ENCODE data around the gene ZNF385B.

ZNF385B gene

DNA sequence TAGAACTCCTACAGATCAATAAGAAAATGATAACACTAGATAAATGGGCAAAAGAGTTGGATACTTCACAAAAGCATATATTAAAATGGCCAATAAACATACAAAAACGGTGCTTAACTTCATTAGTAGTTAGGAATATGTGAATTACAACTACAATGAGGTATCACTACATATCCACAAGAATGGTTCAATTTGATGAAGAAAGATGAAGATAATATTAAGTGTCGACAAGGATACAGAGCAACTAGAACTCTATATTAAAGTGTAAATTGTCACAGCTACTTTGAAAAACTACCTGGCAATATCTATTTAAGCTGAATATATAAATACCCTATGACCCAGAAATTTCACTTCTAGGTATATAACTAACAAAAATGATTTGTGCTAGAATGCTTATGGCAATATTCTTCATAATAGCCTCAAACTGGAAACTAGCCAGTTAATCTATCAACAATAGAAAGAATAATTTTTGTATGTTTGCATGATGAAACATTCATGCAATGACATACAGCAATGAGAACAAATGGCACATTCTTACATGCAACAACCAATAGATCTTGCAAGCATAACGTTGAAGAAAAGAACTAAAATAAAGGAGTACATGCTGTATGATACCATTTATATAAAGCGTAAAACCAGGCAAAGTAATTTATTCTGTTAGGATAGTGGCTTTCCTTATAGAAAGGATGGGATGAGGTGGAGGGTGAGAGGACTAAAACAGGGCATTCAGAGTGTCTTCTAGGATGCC is 306.6 kb downstream of the ZNF385B start:
- no peak overlapping the region for H3K4me3 ChIP-seq (ENCODE audit: low read depth, low read length)
- TF ChIP-seq, protein P1, sequence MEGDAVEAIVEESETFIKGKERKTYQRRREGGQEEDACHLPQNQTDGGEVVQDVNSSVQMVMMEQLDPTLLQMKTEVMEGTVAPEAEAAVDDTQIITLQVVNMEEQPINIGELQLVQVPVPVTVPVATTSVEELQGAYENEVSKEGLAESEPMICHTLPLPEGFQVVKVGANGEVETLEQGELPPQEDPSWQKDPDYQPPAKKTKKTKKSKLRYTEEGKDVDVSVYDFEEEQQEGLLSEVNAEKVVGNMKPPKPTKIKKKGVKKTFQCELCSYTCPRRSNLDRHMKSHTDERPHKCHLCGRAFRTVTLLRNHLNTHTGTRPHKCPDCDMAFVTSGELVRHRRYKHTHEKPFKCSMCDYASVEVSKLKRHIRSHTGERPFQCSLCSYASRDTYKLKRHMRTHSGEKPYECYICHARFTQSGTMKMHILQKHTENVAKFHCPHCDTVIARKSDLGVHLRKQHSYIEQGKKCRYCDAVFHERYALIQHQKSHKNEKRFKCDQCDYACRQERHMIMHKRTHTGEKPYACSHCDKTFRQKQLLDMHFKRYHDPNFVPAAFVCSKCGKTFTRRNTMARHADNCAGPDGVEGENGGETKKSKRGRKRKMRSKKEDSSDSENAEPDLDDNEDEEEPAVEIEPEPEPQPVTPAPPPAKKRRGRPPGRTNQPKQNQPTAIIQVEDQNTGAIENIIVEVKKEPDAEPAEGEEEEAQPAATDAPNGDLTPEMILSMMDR (IDR thresholded peaks at IDR 0.05; ENCODE audit: low read depth, low read length, missing control alignments) = no peak
- in situ Hi-C loops (cut with HindIII; ENCODE audit: low sequenced_read_pairs) = no loop called here
- no peak for DNase-seq (ENCODE audit: low read depth)

DNA sequence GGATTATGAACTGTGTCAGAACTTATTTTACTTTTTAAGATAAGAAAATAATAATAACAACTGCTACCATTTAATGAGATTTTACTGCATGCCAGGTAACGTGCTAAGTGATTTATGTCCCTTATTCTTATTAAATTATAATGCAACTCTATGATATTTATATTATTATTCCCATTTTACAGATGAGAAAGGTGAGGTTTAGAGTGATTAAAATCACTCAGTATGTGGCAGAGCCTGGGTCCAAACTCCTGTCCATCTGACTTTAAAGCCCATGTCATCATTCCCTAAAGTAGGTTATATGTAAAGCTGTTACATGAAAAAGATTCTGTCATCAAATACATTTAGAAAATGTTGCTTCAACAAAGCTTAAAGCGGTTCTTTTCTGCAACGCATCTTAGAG is 308.0 kb downstream of the ZNF385B start:
- in situ Hi-C loops (cut with HindIII; ENCODE audit: low sequenced_read_pairs) = no loop called here
- no peak overlapping the region for H3K4me3 ChIP-seq (ENCODE audit: low read depth, low read length)
- TF ChIP-seq, protein P1 (IDR thresholded peaks at IDR 0.05; ENCODE audit: low read depth, low read length, missing control alignments) = no peak
- DNase-seq (ENCODE audit: low read depth) = no peak

DNA sequence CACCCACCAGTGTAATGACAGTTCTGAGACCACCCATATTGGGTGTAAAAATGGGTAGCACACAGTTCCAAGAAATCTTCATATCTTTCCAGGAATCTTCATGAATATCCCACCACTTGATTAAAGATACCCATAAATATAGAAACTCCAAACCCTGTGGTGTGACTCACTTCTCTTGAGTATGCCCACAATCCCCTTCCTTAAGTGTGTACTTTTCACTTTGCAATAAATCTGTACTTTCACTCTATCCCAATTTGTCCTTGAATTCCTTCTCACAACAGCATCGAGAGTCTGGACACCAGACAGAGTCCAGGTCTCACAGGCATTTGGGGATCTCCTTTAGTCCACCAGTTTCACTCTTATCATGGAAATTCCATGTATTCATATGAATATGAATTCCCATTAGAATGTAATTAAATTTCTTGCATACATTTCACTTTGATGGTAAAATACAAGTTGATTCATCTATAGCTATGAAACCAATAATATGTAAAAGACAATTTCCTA is 309.8 kb downstream of the ZNF385B start:
- no peak overlapping the region for H3K4me3 ChIP-seq (ENCODE audit: low read depth, low read length)
- in situ Hi-C loops (cut with HindIII; ENCODE audit: low sequenced_read_pairs) = no loop called here
- TF ChIP-seq, protein P1 (IDR thresholded peaks at IDR 0.05; ENCODE audit: low read depth, low read length, missing control alignments) = no peak
- DNase-seq (ENCODE audit: low read depth) = no peak

DNA sequence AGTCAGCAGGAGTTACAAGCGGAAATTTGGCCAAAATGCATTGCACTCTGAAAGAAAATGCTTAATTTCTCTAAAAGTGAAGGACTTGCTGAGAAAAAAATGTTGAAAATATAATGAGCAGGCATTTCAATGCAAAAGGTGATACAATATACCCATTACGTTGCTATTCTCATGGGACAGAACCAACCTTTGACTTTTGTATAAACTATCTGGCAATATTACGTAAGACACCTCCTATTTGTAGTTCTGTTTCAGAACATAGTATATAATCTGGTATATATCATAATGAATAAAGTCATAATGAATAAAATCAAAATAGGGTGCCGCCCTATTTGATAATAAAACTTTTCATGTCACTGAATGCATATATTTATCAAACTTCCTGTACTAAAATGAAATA is 310.6 kb downstream of the ZNF385B start:
- DNase-seq (ENCODE audit: low read depth) = no peak

DNA sequence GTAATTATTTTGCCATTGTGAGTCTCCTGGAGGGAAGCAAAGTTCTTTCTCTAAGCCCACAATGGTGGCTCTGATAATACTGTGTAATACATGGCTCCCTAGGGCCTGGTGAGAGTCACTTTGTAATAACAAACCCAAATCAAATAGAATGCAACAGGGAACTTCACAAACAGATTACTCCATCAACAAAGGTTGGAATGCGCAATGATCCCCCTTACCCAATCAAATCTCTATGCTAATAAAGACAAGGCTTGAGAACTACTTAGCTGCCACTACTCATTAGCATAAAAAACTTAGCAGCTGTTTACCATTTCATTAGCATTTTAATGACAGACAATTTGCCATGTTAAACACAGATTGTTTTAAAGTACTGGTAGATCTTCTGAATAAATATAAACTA is 311.2 kb downstream of the ZNF385B start:
- H3K4me3 ChIP-seq (ENCODE audit: low read depth, low read length) = no peak overlapping the region
- DNase-seq (ENCODE audit: low read depth) = no peak
- in situ Hi-C loops (cut with HindIII; ENCODE audit: low sequenced_read_pairs) = no loop called here
- TF ChIP-seq, protein P1 (IDR thresholded peaks at IDR 0.05; ENCODE audit: low read depth, low read length, missing control alignments) = no peak

More for the DNA sequence above, 310.6 kb downstream of the ZNF385B start:
- in situ Hi-C loops (cut with HindIII; ENCODE audit: low sequenced_read_pairs) = no loop called here
- TF ChIP-seq, protein P1 (IDR thresholded peaks at IDR 0.05; ENCODE audit: low read depth, low read length, missing control alignments) = no peak
- no peak overlapping the region for H3K4me3 ChIP-seq (ENCODE audit: low read depth, low read length)

DNA sequence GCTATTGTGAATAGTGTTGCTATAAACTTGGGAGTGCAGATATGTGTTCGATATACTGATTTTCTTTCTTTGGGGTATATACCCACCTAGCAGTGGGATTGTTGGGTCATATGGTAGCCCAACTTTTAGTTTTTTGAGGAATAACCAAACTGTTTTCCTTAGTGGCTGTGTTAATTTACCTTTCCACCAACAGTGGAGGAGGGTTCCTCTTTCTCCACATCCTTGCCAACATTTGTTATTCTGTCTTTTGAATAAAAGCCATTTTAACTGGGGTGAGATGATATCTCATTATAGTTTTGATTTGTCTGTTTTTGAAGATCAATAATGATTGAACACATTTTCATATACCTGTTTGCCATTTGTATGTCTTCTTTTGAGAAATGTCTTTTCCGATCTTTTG is 314.8 kb downstream of the ZNF385B start:
- TF ChIP-seq, protein P1 (IDR thresholded peaks at IDR 0.05; ENCODE audit: low read depth, low read length, missing control alignments) = no peak
- in situ Hi-C loops (cut with HindIII; ENCODE audit: low sequenced_read_pairs) = no loop called here
- no peak overlapping the region for H3K4me3 ChIP-seq (ENCODE audit: low read depth, low read length)
- DNase-seq (ENCODE audit: low read depth) = no peak

Data from astrocyte of the cerebellum (primary cell).